Muscle layer of colon (tissue), 2 donors: ENCODE measurements around the gene KRTAP5-5.
"Not testable (repeated sequence)": the region's sequence is repeated elsewhere in the genome, so short reads cannot be mapped to it uniquely, and the experiment has no call there.

Experiments used
- H3K27ac ChIP-seq: one replicate; pipeline ENCODE4 v1.7.0; 2013; ENCODE audit warnings: low read depth, mild to moderate bottlenecking, low read length, moderate library complexity
- H3K27me3 ChIP-seq, 2 donors: one replicate each; pipeline ENCODE4 v1.7.0; 2013; ENCODE audit warnings: low read length in 2 of 2, mild to moderate bottlenecking in 2 of 2; ENCODE audit not compliant: insufficient read depth in 2 of 2, control insufficient read depth in 1 of 2
- H3K36me3 ChIP-seq: one replicate; pipeline ENCODE4 v1.7.0; 2013; ENCODE audit warnings: mild to moderate bottlenecking, low read length; ENCODE audit not compliant: insufficient read depth
- H3K4me1 ChIP-seq: one replicate; pipeline ENCODE4 v1.7.0; 2013; ENCODE audit warnings: mild to moderate bottlenecking, low read length; ENCODE audit not compliant: insufficient read depth
- H3K4me3 ChIP-seq, 2 donors: one replicate each; pipeline ENCODE4 v1.7.0; 2013; ENCODE audit warnings: low read length in 2 of 2, low read depth in 1 of 2, mild to moderate bottlenecking in 1 of 2, moderate library complexity in 1 of 2
- H3K9ac ChIP-seq: one replicate; pipeline ENCODE4 v1.7.0; 2013; ENCODE audit warnings: low read length
- H3K9me3 ChIP-seq: one replicate; pipeline ENCODE4 v1.7.0; 2013; ENCODE audit warnings: mild to moderate bottlenecking, low read length
- donor health status: abdominal sarcoma.
- donor health status: Adenocarcinoma of cecum.

KRTAP5-5 gene

GRCh38 chr11:1662699-1663283 is 33.2 kb downstream of the KRTAP5-5 start:
- H3K36me3 ChIP-seq, H3K27me3 ChIP-seq, H3K9ac ChIP-seq, H3K27ac ChIP-seq, H3K4me1 ChIP-seq, H3K9me3 ChIP-seq, H3K4me3 ChIP-seq: not testable (repeated sequence)

DNA sequence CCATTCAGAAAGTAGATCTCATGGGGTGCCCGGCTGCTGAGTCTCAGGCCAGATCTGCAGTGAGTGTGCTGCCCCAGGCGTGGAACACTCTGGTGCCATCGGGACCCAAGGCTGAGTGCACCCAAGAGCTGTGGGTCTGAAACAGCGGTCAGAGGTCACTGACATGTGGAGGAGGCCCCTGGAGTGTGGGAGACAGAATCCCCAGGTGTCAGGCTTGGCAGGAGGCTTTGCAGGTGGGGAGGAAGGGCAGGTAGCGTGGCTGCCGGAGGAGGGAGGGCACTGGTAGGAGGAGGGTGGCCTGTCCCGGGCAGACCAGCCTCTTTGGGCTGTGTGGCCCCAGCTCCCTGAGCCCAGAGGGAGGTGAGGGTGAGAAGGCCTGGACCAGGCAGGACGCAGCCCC is 35.7 kb downstream of the KRTAP5-5 start:
- Histone ChIP-seq H3K27ac (no peak overlapping the region), H3K4me3 (no peak overlapping the region), H3K9me3 (no peaks in the 10 kb centered on the region), H3K27me3 (peaks cover 0 to 4% of the 10 kb centered on the region in 2 donors), H3K9ac (no peak overlapping the region), H3K4me1 (no peaks in the 10 kb centered on the region), H3K36me3 (no peaks in the 10 kb centered on the region)

GRCh38 chr11:1667121-1667850 is 37.7 kb downstream of the KRTAP5-5 start:
- no peak overlapping the region for H3K9ac ChIP-seq
- no peak overlapping the region for H3K27ac ChIP-seq
- no peaks in the 10 kb centered on the region for H3K9me3 ChIP-seq
- peaks cover 0 to 7% of the 10 kb centered on the region in 2 donors for H3K27me3 ChIP-seq
- no peaks in the 10 kb centered on the region for H3K36me3 ChIP-seq
- no peaks in the 10 kb centered on the region for H3K4me1 ChIP-seq
- no peak overlapping the region for H3K4me3 ChIP-seq

- no peak overlapping the region for H3K27ac ChIP-seq
- no peak overlapping the region for H3K4me3 ChIP-seq
These were observed 38.3 kb downstream of the KRTAP5-5 start for GRCh38 chr11:1667906-1668305.

GRCh38 chr11:1668911-1669473 is 39.4 kb downstream of the KRTAP5-5 start:
- Histone ChIP-seq H3K4me1 (no peaks in the 10 kb centered on the region), H3K27me3 (peaks cover 0 to 7% of the 10 kb centered on the region in 2 donors), H3K27ac (no peak overlapping the region)

More at GRCh38 chr11:1667906-1668305, 38.3 kb downstream of the KRTAP5-5 start:
- no peaks in the 10 kb centered on the region for H3K9me3 ChIP-seq
- H3K27me3 ChIP-seq: peaks cover 0 to 7% of the 10 kb centered on the region in 2 donors
- no peaks in the 10 kb centered on the region for H3K36me3 ChIP-seq
- no peak overlapping the region for H3K9ac ChIP-seq
- H3K4me1 ChIP-seq: no peaks in the 10 kb centered on the region

GRCh38 chr11:1669546-1670218 is 40.1 kb downstream of the KRTAP5-5 start:
- H3K27ac ChIP-seq: no peak overlapping the region
- no peak overlapping the region for H3K9ac ChIP-seq
- no peaks in the 10 kb centered on the region for H3K36me3 ChIP-seq
- H3K4me1 ChIP-seq: no peaks in the 10 kb centered on the region
- no peaks in the 10 kb centered on the region for H3K9me3 ChIP-seq
- H3K27me3 ChIP-seq: peaks cover 0 to 7% of the 10 kb centered on the region in 2 donors
- no peak overlapping the region for H3K4me3 ChIP-seq

More at GRCh38 chr11:1668911-1669473, 39.4 kb downstream of the KRTAP5-5 start:
- no peaks in the 10 kb centered on the region for H3K9me3 ChIP-seq
- H3K36me3 ChIP-seq: no peaks in the 10 kb centered on the region
- H3K4me3 ChIP-seq: no peak overlapping the region
- no peak overlapping the region for H3K9ac ChIP-seq

DNA sequence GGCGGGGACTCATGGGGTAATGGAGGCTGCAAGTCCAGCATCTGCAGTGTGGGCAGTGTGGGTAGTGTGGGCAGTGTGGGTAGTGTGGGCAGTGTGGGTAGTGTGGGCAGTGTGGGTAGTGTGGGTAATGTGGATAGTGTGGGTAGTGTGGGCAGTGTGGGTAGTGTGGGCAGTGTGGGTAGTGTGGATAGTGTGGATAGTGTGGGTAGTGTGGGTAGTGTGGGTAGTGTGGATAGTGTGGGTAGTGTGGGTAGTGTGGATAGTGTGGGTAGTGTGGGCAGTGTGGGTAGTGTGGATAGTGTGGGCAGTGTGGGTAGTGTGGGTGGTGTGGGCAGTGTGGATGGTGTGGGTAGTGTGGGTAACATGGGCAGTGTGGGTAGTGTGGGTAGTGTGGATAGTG is 40.9 kb downstream of the KRTAP5-5 start:
- H3K27ac ChIP-seq: not testable (repeated sequence)

GRCh38 chr11:1670905-1671371 is 41.4 kb downstream of the KRTAP5-5 start:
- Histone ChIP-seq H3K9ac (no peak overlapping the region), H3K27me3 (peaks cover 0 to 7% of the 10 kb centered on the region in 2 donors), H3K9me3 (no peaks in the 10 kb centered on the region), H3K4me1 (no peaks in the 10 kb centered on the region), H3K36me3 (no peaks in the 10 kb centered on the region), H3K27ac (no peak overlapping the region), H3K4me3 (no peak overlapping the region)

More for the DNA sequence above, 40.9 kb downstream of the KRTAP5-5 start:
- not testable (repeated sequence) for H3K4me3 ChIP-seq, H3K36me3 ChIP-seq, H3K4me1 ChIP-seq, H3K9me3 ChIP-seq, H3K27me3 ChIP-seq, H3K9ac ChIP-seq

DNA sequence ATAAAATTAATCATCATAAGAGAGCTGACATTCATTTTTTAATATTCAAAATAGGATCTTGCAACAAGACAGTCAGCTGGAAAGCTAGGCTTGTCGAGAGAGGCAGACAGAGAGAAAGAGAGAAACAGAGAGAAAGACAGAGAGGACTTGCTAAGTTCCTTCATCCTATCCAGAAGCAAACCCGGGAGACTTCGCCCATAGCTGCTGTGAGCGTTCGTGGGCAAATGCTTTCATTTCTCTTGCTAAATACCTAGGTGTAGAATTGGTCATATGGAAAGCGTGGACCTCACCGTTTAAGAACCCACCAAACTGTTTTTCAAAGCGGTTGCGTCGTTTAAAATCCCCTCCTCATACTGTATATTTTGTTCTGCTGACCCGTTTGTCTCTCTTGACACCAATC is 42.1 kb downstream of the KRTAP5-5 start:
- no peak overlapping the region for H3K27ac ChIP-seq
- no peaks in the 10 kb centered on the region for H3K4me1 ChIP-seq

GRCh38 chr11:1672613-1673350 is 43.2 kb downstream of the KRTAP5-5 start:
- no peaks in the 10 kb centered on the region for H3K4me1 ChIP-seq
- no peak overlapping the region for H3K4me3 ChIP-seq
- no peak overlapping the region for H3K9ac ChIP-seq
- H3K27me3 ChIP-seq: peaks cover 0 to 13% of the 10 kb centered on the region in 2 donors
- H3K9me3 ChIP-seq: no peaks in the 10 kb centered on the region
- H3K27ac ChIP-seq: no peak overlapping the region
- H3K36me3 ChIP-seq: no peaks in the 10 kb centered on the region

More for the DNA sequence above, 42.1 kb downstream of the KRTAP5-5 start:
- Histone ChIP-seq H3K27me3 (peaks cover 0 to 7% of the 10 kb centered on the region in 2 donors), H3K4me3 (no peak overlapping the region), H3K9me3 (no peaks in the 10 kb centered on the region), H3K9ac (no peak overlapping the region), H3K36me3 (no peaks in the 10 kb centered on the region)
